GM12878 (cell line): ENCODE results near the gene ZNF407. TPM values are rescaled to one million over a fixed set of nuclear protein-coding genes. Genes with fewer than 3 reads are reported as not detected.

ENCODE experiments used
- ATAC-seq: fragments of 200-7000 bp; cut with Tn5 transposase; 3 replicates; pipeline ENCODE4 v1.9.1; 2020; ENCODE audit warnings: mild to moderate bottlenecking, moderate library complexity
- BruUV-seq: library from RNA; stranded (reverse); fragments of 400-500 nt; replicated peaks from 2 replicates; lab custom pipeline; 2021; lab: Mats Ljungman, UMichigan
- CTCF ChIA-PET: fragments of 300-600 bp; sonication (Branson Sonifier 250); formaldehyde crosslinking; extraction: SDS; loops from one replicate; lab custom pipeline; 2021; ENCODE audit warnings: inconsistent platforms; lab: Yijun Ruan, JAX
- POLR2A ChIA-PET: fragments of 350-600 bp; formaldehyde crosslinking; extraction: SDS; loops from one replicate; lab custom pipeline; 2021; ENCODE audit warnings: inconsistent platforms; lab: Charles Lee
- RAD21 ChIA-PET: fragments of 300-600 bp; sonication (Branson Sonifier 250); formaldehyde crosslinking; loops from one replicate; lab custom pipeline; 2023; ENCODE audit warnings: antibody characterized with exemption; ENCODE audit not compliant: unreplicated experiment; lab: Charles Lee
- SMC1A ChIA-PET: fragments of 300-600 bp; sonication (Branson Sonifier 250); formaldehyde crosslinking; loops from one replicate; lab custom pipeline; 2023; ENCODE audit not compliant: unreplicated experiment, uncharacterized antibody; lab: Charles Lee
- DNase-seq: peaks from one replicate; pipeline ENCODE4 v3.0.0-alpha.2; 2011; ENCODE audit warnings: low read depth, low spot score
- FAIRE-seq: peaks from 3 replicates; lab custom pipeline; 2011; peaks lifted over from hg19 to GRCh38; lab: Jason Lieb, UNC
- H2AFZ ChIP-seq: 2 replicates; pipeline ENCODE4 v1.6.0; 2011; ENCODE audit warnings: low read depth, low read length, control low read depth; ENCODE audit not compliant: control insufficient read depth
- H3K27ac ChIP-seq: 2 replicates; pipeline ENCODE4 v1.5.1; 2011; ENCODE audit warnings: control low read depth; ENCODE audit not compliant: control insufficient read depth, insufficient read depth
- H3K27me3 ChIP-seq, 2 experiments: replicated peaks in 1 of 2; 2 replicates each; pipeline versions ENCODE4 v1.6.0 to v1.6.1; 2011; ENCODE audit warnings: low read length in 1 of 2; ENCODE audit not compliant: control insufficient read depth in 2 of 2, insufficient read depth in 2 of 2
- H3K36me3 ChIP-seq, 2 experiments: 2 replicates each; pipeline ENCODE4 v1.5.1; 2011; ENCODE audit warnings: low read length in 1 of 2; ENCODE audit not compliant: control insufficient read depth in 2 of 2, insufficient read depth in 2 of 2
- H3K4me1 ChIP-seq: 2 replicates; pipeline ENCODE4 v1.6.1; 2011; ENCODE audit warnings: mild to moderate bottlenecking, low read length, moderate library complexity, mixed read lengths; ENCODE audit not compliant: control insufficient read depth, insufficient read depth
- H3K4me2 ChIP-seq: 2 replicates; pipeline ENCODE4 v1.6.0; 2011; ENCODE audit warnings: control low read depth; ENCODE audit not compliant: control insufficient read depth, insufficient read depth
- H3K4me3 ChIP-seq: fragments of 200-600 bp; sonication (generic); 2 replicates; pipeline ENCODE4 v1.5.1; 2016
- H3K79me2 ChIP-seq: 2 replicates; pipeline ENCODE4 v1.6.0; 2011; ENCODE audit warnings: low read length; ENCODE audit not compliant: control insufficient read depth, insufficient read depth
- H3K9ac ChIP-seq: 2 replicates; pipeline ENCODE4 v1.8.0; 2011; ENCODE audit warnings: low read length, control low read depth, mixed read lengths; ENCODE audit not compliant: control insufficient read depth, insufficient read depth
- H3K9me3 ChIP-seq: replicated peaks from 3 replicates; pipeline ENCODE4 v1.5.1; 2011; ENCODE audit warnings: mild to moderate bottlenecking, low read length; ENCODE audit not compliant: control insufficient read depth, insufficient read depth
- H4K20me1 ChIP-seq: 2 replicates; pipeline ENCODE4 v1.6.0; 2011; ENCODE audit not compliant: control insufficient read depth, insufficient read depth
- BRCA1 ChIP-seq: IDR thresholded peaks from 2 replicates; pipeline ENCODE4 v1.6.1; 2011; ENCODE audit warnings: low read depth, low read length, improper control_type of control experiment
- ETV6 ChIP-seq, 2 experiments: fragments of 450-650 bp in 1 of 2; IDR thresholded peaks in 1 of 2; conservative IDR thresholded peaks in 1 of 2; 2 replicates each; pipeline ENCODE4 v1.6.1; 2014; ENCODE audit warnings: antibody characterized with exemption in 1 of 2, borderline replicate concordance in 1 of 2, low read depth in 1 of 2, mild to moderate bottlenecking in 1 of 2, moderate library complexity in 1 of 2
- GABPA ChIP-seq: IDR thresholded peaks from 2 replicates; pipeline ENCODE4 v1.6.1; 2014; ENCODE audit warnings: antibody characterized with exemption, low read depth, mild to moderate bottlenecking, inconsistent platforms
- HCFC1 ChIP-seq: fragments of 150-350 bp; IDR thresholded peaks from 2 replicates; pipeline ENCODE4 v1.6.1; 2014; ENCODE audit warnings: low read length
- RUNX3 ChIP-seq: IDR thresholded peaks from 2 replicates; pipeline ENCODE4 v1.6.1; 2012; ENCODE audit warnings: low read length, inconsistent platforms
- in situ Hi-C: fragments of 300-500 bp; cut with MboI; formaldehyde crosslinking; loops from 9 replicates; pipeline ENCODE4 v1.14.3; 2018; ENCODE audit warnings: mixed read lengths
- intact Hi-C: fragments of 100-400 bp; cut with micrococcal nuclease; formaldehyde crosslinking; loops from one replicate; pipeline ENCODE4 v1.14.2; 2022; ENCODE audit not compliant: unreplicated experiment
- polyA plus RNA-seq, 11 experiments: library from polyadenylated mRNA; depleted of rRNA in 4 of 11; unstranded in 6 of 11; stranded (reverse) in 5 of 11; fragments of >200 nt; fragmentation: Nextera tagmentation in 4 of 11; fragmentation: Illumina TruSeq in 1 of 11; extraction: Ambion mirVana in 4 of 11; extraction: Trizol in 1 of 11; gene quantifications; 1 replicate in 1 of 11; 2 replicates in 10 of 11; pipeline versions ENCODE4 v1.2.1 to v1.2.3, GENCODE V29; 2011 to 2016; ENCODE audit warnings: inconsistent platforms in 2 of 11, missing spikeins in 2 of 11, low read depth in 1 of 11
- total RNA-seq, 4 experiments: library from RNA; depleted of rRNA in 3 of 4; stranded (reverse); fragments of >200 nt in 3 of 4; fragmentation: Illumina TruSeq in 1 of 4; extraction: Trizol in 1 of 4; gene quantifications; 2 replicates each; pipeline versions ENCODE4 v1.2.1 to v1.2.3, GENCODE V29; 2013 to 2021
- TF ChIP-seq, protein P1 (sequence below): fragments of 150-350 bp; IDR thresholded peaks from 2 replicates; pipeline ENCODE4 v1.6.1; 2016; ENCODE audit warnings: low read depth, low read length

ZNF407 gene
- total and polyA plus RNA-seq, 10 of the 15 experiments (the other 5 are each of a cell fraction or from before 2014, with no cell fraction given) = 0.69 to 11.6 (median 5.3) TPM

DNA sequence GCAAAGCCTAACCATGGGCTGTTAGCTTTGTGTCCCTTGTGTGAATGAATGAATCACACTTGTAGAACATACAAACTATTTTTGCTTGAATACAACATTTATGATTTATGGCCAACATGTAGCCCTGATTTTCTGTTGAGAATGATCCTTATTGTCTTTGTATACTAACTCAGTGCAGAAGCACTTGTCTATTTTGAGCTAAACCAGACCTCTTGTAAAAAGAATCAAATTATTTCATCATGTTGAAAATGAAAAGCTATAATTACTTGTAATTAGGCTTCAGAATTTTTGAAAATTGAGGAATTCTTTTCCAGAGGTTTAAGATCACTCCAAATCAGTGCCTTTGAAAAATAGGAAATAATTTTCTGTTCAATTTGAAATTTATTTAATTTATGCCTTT is 85.9 kb downstream of the ZNF407 start:
- ChIA-PET CTCF (interaction anchor here (0.9 to 1.0 kb wide), 2 partner anchors 104 to 185 kb away, joined by 3 read pairs; no protein-coding TSS in a partner anchor), POLR2A (no interaction called here)
- BruUV-seq = no TSS peak

More for the DNA sequence above, 85.9 kb downstream of the ZNF407 start:
- Histone ChIP-seq H3K79me2 (no peaks in the 10 kb centered on the region), H3K4me3 (no peak overlapping the region), H4K20me1 (no peaks in the 10 kb centered on the region), H3K27ac (no peak overlapping the region), H3K9ac (no peak overlapping the region), H3K27me3 (no peaks in the 10 kb centered on the region), H2AFZ (no peak overlapping the region), H3K4me2 (no peak overlapping the region), H3K36me3 (0 out of 4 replicates have a peak, but pooled peaks cover 0 to 5% of the 10 kb centered on the region in 2 experiments), H3K4me1 (peaks cover 3% of the 10 kb centered on the region; the same call in 1 of the 2 replicates), H3K9me3 (no peaks in the 10 kb centered on the region)
- RAD21 ChIA-PET = no interaction called here
- ATAC-seq (no peak), FAIRE-seq (no peak), DNase-seq (no peak)
- TF ChIP-seq, protein P1, sequence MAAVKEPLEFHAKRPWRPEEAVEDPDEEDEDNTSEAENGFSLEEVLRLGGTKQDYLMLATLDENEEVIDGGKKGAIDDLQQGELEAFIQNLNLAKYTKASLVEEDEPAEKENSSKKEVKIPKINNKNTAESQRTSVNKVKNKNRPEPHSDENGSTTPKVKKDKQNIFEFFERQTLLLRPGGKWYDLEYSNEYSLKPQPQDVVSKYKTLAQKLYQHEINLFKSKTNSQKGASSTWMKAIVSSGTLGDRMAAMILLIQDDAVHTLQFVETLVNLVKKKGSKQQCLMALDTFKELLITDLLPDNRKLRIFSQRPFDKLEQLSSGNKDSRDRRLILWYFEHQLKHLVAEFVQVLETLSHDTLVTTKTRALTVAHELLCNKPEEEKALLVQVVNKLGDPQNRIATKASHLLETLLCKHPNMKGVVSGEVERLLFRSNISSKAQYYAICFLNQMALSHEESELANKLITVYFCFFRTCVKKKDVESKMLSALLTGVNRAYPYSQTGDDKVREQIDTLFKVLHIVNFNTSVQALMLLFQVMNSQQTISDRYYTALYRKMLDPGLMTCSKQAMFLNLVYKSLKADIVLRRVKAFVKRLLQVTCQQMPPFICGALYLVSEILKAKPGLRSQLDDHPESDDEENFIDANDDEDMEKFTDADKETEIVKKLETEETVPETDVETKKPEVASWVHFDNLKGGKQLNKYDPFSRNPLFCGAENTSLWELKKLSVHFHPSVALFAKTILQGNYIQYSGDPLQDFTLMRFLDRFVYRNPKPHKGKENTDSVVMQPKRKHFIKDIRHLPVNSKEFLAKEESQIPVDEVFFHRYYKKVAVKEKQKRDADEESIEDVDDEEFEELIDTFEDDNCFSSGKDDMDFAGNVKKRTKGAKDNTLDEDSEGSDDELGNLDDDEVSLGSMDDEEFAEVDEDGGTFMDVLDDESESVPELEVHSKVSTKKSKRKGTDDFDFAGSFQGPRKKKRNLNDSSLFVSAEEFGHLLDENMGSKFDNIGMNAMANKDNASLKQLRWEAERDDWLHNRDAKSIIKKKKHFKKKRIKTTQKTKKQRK = no peak
- no peak for TF ChIP-seq GABPA
- TF ChIP-seq BRCA1 = no peak
- no peak for TF ChIP-seq ETV6 (conservative IDR thresholded peaks at IDR 0.05 in 1 of 2, IDR thresholded peaks at IDR 0.05 in 1 of 2; ENCODE audit: borderline replicate concordance in 1 of 2, low read depth in 1 of 2)
- no peak for TF ChIP-seq RUNX3
- TF ChIP-seq HCFC1 = no peak
- intact Hi-C loops (no loop called here), in situ Hi-C loops (no loop called here)
- SMC1A ChIA-PET = interaction anchor here (1.0 to 2.9 kb wide), 3 partner anchors 8 to 90 kb away, joined by 3 to 7 read pairs (median 3); no protein-coding TSS in a partner anchor
